Loucy (cell line): ENCODE measurements around the gene EXOC3L2.

Experiments used
- CTCF ChIP-seq: fragments of 200-600 bp; sonication (generic); conservative IDR thresholded peaks from 2 replicates; pipeline ENCODE4 v1.5.1; 2014; ENCODE audit warnings: mild to moderate bottlenecking, antibody characterized with exemption, low read length
- EZH2phosphoT487 ChIP-seq: fragments of 200-600 bp; IDR thresholded peaks from 2 replicates; pipeline ENCODE4 v1.6.1; 2018; ENCODE audit warnings: antibody characterized with exemption, mild to moderate bottlenecking, moderate library complexity, borderline replicate concordance

- TF ChIP-seq CTCF (no peak), EZH2phosphoT487 (no peak)
These were observed 49.3 kb upstream of the EXOC3L2 start for GRCh38 chr19:45294291-45295029.
